ENCODE measurements around the gene LOXL3.
A peak's percentile ranks its signal among the peaks of the same experiment; 100 is the strongest.
"Not testable (repeated sequence)": the region's sequence is repeated elsewhere in the genome, so short reads cannot be mapped to it uniquely, and the experiment has no call there.

Gene LOXL3

DNA sequence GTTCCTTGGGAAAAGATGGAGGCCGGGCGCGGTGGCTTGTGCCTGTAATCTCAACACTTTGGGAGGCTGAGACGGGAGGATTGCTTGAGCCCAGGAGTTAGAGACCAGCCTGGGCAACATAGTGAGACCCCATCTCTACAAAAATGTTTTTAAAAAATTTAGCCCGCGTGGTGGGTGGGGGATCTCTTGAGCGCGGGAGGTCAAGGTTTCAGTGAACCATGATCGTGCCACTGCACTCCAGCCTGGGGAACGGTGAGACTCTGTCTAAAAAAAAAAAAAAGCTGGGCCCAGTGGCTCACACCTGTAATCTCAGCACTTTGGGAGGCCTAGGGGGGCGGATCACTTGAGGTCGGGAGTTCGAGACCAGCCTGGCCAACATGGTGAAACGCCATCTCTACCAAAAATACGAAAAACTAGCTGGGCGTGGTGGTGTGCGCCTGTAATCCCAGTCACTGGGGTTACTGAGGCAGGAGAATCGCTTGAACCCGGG lies 70.0 kb downstream of the LOXL3 start:
- DNase-seq = not testable (repeated sequence)

DNA sequence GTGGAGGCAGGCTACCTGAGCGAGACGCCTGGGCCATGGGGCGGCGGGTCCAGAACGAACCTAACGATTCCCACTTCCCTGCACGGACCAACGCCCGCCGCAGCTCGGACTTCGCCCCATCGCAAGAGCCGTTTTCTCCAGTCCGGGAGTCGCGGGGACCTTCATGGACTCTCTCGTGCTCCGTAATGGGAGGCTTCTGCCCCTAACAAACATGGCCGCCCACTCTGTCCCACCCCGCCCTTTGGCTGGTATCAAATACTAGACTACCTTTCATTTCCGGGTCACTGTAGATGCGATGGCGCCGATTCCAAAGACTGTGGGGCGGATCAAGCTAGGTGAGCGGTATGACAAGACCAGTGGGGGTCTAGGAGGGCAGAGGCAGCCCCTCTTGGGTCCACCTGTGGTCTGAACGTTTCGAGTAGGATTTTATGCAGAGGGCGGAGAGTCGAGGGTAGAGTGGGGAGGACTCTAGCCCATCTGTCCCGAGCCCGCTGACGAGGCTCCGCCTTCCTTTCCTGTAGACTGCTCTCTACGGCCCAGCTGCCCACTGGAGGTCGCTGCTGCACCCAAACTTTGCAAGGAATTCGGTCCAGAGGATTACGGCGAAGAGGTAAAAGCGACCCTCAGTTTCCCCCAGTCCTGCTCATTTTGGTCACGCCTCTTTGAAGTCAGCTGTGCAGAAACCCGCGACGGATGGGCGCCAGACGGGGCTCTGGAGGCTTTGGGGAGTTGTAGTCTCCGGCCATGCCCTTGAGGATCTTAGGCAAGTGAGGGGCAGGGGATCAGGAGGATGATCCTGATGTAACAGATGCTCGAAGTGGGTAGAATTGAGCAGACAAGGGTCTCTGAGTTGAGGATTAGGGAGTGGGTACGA lies 70.7 kb downstream of the LOXL3 start, which contains the start of the genes CCDC142 and TTC31:
TSS of gene CCDC142 (minus strand) at position 198 of the 874 bp plus-strand sequence. CDS start at position 37, 161 bp downstream.
TSS of gene TTC31 (plus strand) at position 281 of the 874 bp plus-strand sequence. CDS start at position 296, 15 bp downstream.
- DNase-seq = peak; percentile 84 to 99
